Stimulated activated CD4-positive, alpha-beta T cell treated with anti-CD3 and anti-CD28 coated beads, Interleukin-4, amount 100 ng/mL, for 24 hours (primary cell): ENCODE data around the gene NLGN1.
"Not testable (repeated sequence)": the region's sequence is repeated elsewhere in the genome, so short reads cannot be mapped to it uniquely, and the experiment has no call there.

ENCODE experiments used
- DNase-seq: peaks from one replicate; pipeline ENCODE4 v3.0.0-alpha.2; 2020

Gene NLGN1

DNA sequence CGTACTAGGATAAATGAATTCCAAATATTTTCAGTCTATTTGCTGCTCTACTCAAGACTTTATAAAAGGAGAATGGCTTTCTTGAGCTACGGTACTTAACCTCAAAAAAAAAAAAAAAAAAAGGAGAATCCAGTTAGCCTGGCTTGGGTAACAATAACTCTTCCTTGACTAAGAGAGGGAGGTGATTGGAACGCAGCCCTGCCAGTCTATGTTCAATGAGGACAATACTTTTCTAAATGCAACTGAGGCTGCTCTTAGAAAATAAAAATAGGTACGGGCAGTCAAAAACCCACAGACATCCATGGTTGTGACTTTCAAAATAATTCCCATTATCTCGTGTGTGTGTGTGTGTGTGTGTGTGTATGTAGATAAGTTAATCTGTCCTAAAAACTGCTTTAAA is 799.9 kb downstream of the NLGN1 start:
- no peak for DNase-seq

DNA sequence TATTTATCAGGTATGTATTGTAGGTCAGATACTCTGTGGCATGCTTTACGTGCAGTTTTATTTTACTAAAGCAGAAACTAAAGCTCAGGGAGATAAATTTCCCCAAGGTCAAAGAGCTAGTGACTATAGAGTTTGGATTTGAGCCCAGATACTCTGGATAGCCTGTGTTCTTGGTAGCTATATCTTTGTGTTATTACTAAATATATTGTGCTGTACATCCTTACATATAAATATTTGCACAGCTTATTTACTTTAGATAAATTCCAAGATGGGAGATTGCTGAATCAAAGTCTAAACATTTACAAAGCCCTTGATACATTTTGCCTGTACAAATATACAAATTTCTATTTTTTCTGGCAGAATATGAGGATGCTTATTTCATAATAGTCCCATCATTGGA is 800.7 kb downstream of the NLGN1 start:
- DNase-seq = no peak

- no peak for DNase-seq
These were observed 802.2 kb downstream of the NLGN1 start for GRCh38 chr3:174199696-174200095.

DNA sequence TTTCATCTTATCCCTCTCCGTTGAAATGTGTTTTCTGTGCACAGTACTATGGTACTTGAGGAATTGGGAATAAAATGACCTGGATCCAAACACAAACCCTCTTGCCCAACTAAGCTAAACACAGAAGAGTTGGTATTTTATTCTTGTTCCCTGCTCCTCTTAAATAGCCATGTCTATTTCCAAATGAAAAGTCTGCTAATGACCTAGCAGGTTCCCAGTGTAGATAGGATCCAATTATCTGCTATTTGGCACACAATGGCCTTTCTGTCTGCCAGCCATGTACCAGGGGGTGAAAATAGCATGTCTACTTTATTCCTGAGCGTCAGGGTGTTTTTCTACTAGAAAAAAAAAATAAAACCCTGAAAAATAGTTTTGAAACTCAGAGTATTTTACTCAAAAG is 804.6 kb downstream of the NLGN1 start:
- DNase-seq = no peak

DNA sequence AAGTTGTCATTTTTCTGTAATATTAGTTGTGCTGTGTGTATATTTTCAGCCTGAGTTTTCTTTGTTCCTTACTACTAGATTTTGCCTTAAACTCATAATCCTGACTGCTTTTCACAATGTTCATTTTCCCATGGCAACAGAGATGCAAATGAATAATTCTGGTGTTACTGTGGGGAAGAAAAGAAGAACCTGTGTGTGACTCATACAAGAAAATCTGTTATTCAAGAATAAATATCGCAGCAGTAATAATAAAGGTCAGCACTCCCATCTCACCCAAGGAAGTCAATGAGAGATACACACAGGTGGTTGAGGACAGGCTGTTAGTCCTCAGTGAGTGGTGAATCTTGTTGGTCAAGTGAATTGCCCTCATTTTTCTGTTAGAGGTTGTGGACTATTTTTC is 805.0 kb downstream of the NLGN1 start:
- no peak for DNase-seq

DNA sequence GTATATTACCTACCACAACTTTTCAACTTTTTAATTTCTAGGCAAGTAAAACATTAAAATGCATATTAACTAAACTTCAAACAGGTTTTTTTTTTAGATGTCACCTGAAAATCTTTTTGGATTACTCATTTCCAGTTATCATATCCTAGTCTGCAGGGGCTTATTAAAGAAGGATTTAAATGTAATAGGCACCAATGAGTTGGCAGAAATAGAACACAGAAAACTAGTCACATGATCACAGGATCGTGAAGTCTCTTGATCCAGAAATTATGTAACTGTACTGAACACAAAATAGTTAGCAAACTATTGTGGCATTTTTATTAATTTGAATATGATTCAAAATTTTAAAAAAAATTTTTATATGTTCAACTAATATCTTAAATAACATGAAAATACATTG is 807.2 kb downstream of the NLGN1 start:
- no peak for DNase-seq

DNA sequence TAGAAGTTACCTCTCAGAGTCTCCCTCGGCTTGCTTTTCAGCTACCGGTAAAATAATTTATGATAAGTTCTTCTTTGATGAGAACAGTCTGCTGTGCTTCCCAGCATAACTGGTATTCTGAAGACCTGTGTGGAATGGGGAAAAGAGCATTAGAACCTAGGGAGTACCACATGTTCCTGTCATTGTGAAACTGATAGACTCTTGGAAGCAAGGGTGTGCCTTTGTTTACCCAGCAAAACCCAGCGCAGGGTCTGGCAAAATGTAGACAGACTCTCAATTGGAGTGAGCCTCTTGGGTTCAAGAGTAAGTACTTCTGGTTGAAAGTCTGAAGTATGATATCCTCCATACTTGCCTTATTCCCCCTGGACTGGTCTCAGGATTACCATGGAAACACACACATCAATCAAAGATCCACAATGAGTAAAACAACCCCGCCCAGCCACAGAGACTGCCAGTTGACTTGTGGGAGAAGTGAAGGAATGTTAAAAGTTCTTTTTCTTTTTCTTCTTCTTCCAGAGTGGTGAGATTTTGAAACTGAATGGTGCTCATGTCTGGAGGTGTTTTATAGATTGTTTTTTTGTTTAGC is 809.2 kb downstream of the NLGN1 start:
- DNase-seq = no peak

- DNase-seq = no peak
These were observed 810.6 kb downstream of the NLGN1 start for GRCh38 chr3:174208161-174208560.

- not testable (repeated sequence) for DNase-seq
These were observed 814.4 kb downstream of the NLGN1 start for GRCh38 chr3:174211896-174212295.

- no peak for DNase-seq
These were observed 817.9 kb downstream of the NLGN1 start for GRCh38 chr3:174215456-174215855.

- DNase-seq = no peak
These were observed 818.5 kb downstream of the NLGN1 start for GRCh38 chr3:174216019-174216418.

- DNase-seq = no peak
These were observed 819.6 kb downstream of the NLGN1 start for GRCh38 chr3:174216946-174217718.

GRCh38 chr3:174218016-174218415 is 820.5 kb downstream of the NLGN1 start:
- DNase-seq = no peak

DNA sequence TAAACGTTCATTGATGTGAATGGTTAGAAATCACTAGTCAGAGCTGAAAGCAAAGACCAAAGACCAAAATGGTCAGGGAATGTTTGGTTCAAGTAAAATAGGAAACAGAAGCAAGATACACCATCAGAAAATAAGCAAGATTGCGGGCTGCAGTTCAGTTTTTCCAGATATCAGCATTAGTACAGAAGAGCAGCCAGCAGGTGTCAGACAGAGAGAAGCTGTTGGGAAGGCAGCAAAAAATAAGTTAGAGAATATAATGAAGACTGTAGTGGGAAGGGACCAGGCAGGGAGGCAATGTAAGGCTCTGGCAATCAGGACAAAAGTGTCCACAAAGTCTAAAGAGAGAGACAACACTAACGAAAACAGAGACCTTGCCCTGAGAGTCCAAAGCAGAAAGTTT is 822.2 kb downstream of the NLGN1 start:
- no peak for DNase-seq

DNA sequence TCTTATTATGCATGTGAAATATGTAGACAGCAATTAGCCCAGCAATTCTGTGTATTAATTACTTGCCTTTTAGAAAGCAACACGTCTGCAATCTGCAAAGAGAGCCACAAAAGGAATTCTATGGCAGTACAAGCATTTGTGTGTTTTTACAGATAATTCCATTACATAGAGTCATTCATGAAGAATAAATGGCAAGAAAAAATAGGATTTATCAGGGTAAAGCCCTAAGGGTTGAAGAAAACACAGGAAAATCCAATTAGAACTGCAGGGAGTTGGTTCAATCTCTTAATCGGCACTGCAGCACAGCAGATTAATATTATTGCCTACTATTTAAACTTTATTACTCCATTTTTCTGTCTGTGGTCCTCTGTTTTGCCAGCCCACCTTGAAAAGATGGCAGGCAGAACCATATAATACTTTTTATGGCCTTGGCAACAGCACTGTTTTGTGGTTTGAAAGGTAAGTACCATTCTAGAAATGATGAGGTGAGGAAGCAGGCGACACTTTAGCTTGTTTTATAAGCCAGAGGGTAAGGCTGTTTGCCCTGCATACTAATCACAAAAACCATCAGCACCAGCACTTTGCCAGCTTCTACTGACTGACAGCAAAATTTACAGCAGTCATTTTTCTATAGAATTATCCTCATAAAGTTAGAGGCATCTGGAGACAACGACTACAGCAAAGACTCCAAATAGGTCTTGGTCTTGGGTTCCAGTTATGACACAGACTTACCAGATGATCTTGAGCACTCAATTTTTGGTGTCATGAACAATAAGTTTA is 823.4 kb downstream of the NLGN1 start:
- no peak for DNase-seq

DNA sequence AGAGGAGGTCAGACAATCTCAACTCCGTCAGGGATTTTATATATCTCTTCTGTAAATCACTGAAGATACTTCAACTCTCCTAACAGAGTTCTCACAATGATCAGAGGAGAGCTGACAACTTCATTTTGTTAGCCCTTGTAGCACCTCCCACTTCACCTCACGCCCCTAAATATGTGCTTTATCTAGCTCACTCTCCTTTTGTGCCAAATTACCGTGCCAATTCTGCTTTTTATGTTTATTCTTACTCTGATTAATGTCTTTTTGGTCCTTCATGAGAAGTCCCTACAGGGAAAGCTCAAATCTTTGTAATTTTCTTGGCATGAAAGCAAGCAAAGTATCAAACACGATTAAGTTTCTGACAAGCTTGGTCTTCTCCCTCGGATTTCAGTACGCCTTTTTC is 825.5 kb downstream of the NLGN1 start:
- no peak for DNase-seq

GRCh38 chr3:174223626-174224025 is 826.1 kb downstream of the NLGN1 start:
- no peak for DNase-seq

GRCh38 chr3:174229916-174230315 is 832.4 kb downstream of the NLGN1 start:
- DNase-seq = no peak

DNA sequence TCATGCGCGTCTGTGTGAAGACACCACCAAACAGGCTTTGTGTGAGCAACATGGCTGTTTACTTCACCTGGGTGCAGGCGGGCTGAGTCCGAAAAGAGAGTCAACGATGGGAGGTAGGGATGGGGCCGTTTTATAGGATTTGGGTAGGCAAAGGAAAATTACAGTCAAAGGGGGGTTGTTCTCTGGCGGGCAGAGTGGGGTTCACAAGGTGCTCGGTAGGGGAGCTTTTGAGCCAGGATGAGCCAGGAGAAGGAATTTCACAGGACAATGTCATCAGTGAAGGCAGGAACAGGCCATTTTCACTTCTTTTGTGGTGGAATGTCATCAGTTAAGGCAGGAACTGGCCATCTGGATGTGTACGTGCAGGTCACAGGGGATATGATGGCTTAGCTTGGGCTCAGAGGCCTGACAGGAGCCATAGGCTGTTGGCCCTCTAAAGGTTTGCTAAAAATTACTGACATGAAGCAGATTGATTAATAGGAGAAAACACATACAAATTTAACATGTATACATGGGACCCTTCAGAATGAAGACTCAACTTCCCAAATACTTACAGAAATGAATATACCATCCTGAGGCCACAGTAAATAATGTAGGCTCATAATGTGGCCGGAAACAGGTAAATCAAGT is 834.6 kb downstream of the NLGN1 start:
- not testable (repeated sequence) for DNase-seq

DNA sequence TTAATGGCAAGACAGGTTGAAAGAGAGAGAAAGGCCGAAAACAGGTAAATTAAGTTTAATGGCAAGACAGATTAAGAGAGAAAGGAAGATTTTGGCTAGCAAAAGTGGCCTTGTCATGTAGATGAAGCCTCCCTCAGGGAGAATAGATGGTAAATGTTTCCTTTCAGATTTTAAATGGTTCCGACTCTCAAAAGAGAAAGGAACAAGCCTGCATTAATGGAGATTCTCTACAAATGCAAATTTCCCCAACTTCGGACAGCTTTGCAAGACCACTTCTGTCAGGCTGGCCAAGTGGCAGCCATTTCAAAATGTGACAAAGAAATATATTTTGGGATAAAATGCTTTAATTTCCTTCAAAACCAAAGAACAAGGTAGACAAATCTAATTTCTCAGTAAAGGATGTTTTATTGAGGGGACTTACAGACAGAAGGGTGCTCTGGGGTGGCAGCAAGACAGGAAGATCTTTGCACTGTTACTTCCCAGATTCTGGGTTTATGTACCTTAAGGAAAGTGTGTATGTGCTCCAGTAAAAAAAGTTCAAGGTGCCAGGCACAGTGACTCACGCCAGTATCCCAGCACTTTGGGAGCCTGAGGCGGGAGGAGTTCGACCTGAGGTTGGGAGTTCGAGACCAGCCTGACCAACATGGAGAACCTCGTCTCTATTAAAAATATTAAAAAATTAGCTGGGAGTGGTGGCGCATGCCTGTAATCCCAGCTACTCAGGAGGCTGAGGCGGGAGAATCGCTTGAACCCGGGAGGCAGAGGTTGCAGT is 835.3 kb downstream of the NLGN1 start:
- DNase-seq = no peak

GRCh38 chr3:174233511-174233910 is 836.0 kb downstream of the NLGN1 start:
- DNase-seq = no peak

DNA sequence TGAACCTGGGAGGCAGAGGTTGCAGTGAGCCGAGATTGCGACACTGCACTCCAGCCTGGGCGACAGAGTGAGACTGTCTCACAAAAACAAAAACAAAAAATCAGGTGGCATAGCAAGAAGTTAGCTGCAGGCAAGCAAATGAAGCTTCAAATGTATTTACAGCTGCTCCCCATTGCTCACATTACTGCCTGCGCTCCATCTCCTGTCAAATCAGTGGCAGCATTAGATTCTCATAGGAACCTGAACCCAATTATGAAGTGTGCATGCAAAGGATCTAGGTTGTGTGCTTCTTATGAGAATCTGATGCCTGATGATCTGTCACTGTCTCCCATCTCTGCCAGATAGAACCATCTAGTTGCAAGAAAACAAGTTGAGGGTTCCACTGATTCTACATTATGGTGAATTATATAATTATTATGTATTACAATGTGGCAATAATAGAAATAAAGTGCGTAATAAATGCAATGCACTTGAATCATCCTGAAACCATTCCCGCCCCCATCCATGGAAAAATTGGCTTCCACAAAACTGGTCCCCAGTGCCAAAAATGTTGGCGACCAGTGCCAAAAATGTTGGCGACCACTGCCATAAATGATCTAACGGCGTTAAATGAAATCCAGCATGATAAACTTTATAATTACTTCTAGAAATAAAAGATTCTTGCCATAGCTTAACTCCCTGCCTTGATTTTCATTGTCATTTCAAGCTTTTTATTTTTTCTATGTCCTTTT is 844.9 kb downstream of the NLGN1 start:
- no peak for DNase-seq
